Measurements from ENCODE around the gene SLC17A6. TPM values are rescaled to one million over a fixed set of nuclear protein-coding genes. Genes with fewer than 3 reads are reported as not detected.

SLC17A6 gene
- total and polyA plus RNA-seq, 4 donors, result not detected

- no peaks in the 10 kb centered on the region for H3K36me3 ChIP-seq (ENCODE audit: control insufficient read depth in 4 of 4, insufficient read depth in 3 of 4, low read depth in 1 of 4, low read length in 3 of 4)
- DNase-seq (ENCODE audit: low spot score), result no peak
- H3K4me3 ChIP-seq (ENCODE audit: low read depth in 1 of 3, low read length in 3 of 3), result no peak overlapping the region
- H3K9me3 ChIP-seq (ENCODE audit: control insufficient read depth in 4 of 4, low read length in 3 of 4), result peaks cover 0 to 4% (median 0%) of the 10 kb centered on the region in 4 donors
- H3K27ac ChIP-seq (ENCODE audit: low read depth in 1 of 2, low read length in 2 of 2), result no peak overlapping the region
- no peak for TF ChIP-seq RXRA (IDR thresholded peaks at IDR 0.05)
- TF ChIP-seq FOXA1 (IDR thresholded peaks at IDR 0.05), result no peak
- TF ChIP-seq, protein P1, sequence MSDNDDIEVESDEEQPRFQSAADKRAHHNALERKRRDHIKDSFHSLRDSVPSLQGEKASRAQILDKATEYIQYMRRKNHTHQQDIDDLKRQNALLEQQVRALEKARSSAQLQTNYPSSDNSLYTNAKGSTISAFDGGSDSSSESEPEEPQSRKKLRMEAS (IDR thresholded peaks at IDR 0.05), result no peak
- TF ChIP-seq FOXA2 (IDR thresholded peaks at IDR 0.05), result no peak
- TF ChIP-seq RAD21 (IDR thresholded peaks at IDR 0.05), result no peak
- no peak for TF ChIP-seq HNF4G (IDR thresholded peaks at IDR 0.05)
- peaks cover 0 to 3% (median 0%) of the 10 kb centered on the region in 4 donors for H3K4me1 ChIP-seq (ENCODE audit: control insufficient read depth in 4 of 4, insufficient read depth in 4 of 4, low read length in 3 of 4)
- peaks cover 0 to 30% (median 14%) of the 10 kb centered on the region in 4 donors for H3K27me3 ChIP-seq (ENCODE audit: control insufficient read depth in 4 of 4, insufficient read depth in 4 of 4, low read length in 3 of 4)
- WGBS, result 8% methylated on average over 25 of the region's 25 CpGs
- no peak overlapping the region for H3K9ac ChIP-seq (ENCODE audit: low read depth in 1 of 2, low read length in 2 of 2)
Measured at GRCh38 chr11:22342211-22343031, 4.2 kb downstream of the SLC17A6 start.

DNA sequence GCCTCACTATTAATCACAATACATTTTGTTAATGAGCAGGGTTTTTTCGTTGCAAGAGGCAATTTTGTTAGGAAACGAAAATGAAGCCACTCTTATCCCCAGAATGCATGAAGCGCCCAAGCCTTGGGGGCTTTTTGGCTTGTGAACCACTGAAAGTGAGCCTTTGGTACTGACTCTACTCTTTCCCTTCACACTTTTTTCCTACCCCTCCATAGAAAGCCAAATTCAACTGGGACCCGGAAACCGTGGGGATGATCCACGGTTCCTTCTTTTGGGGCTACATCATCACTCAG lies 4.8 kb downstream of the SLC17A6 start:
- TF ChIP-seq RXRA (IDR thresholded peaks at IDR 0.05) (no peak), FOXA2 (IDR thresholded peaks at IDR 0.05) (no peak), HNF4A (conservative IDR thresholded peaks at IDR 0.05) (no peak), FOXA1 (IDR thresholded peaks at IDR 0.05) (no peak), YY1 (IDR thresholded peaks at IDR 0.05) (no peak), RAD21 (IDR thresholded peaks at IDR 0.05) (no peak), JUND (IDR thresholded peaks at IDR 0.05) (no peak), GABPA (IDR thresholded peaks at IDR 0.05 in 1 of 2, conservative IDR thresholded peaks at IDR 0.05 in 1 of 2) (no peak), HNF4G (IDR thresholded peaks at IDR 0.05) (no peak), ATF3 (IDR thresholded peaks at IDR 0.05) (no peak), TAF1 (conservative IDR thresholded peaks at IDR 0.05) (no peak), SP1 (IDR thresholded peaks at IDR 0.05) (no peak), ZBTB33 (IDR thresholded peaks at IDR 0.05) (no peak), EGR1 (IDR thresholded peaks at IDR 0.05; ENCODE audit: low read depth in 2 of 2) (no peak), NR2F2 (IDR thresholded peaks at IDR 0.05) (no peak)
- TF ChIP-seq, protein P2, sequence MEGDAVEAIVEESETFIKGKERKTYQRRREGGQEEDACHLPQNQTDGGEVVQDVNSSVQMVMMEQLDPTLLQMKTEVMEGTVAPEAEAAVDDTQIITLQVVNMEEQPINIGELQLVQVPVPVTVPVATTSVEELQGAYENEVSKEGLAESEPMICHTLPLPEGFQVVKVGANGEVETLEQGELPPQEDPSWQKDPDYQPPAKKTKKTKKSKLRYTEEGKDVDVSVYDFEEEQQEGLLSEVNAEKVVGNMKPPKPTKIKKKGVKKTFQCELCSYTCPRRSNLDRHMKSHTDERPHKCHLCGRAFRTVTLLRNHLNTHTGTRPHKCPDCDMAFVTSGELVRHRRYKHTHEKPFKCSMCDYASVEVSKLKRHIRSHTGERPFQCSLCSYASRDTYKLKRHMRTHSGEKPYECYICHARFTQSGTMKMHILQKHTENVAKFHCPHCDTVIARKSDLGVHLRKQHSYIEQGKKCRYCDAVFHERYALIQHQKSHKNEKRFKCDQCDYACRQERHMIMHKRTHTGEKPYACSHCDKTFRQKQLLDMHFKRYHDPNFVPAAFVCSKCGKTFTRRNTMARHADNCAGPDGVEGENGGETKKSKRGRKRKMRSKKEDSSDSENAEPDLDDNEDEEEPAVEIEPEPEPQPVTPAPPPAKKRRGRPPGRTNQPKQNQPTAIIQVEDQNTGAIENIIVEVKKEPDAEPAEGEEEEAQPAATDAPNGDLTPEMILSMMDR (IDR thresholded peaks at IDR 0.05; ENCODE audit: low read depth, low read length, missing input control), result no peak
- TF ChIP-seq, protein P1 (IDR thresholded peaks at IDR 0.05), result no peak
- TF ChIP-seq, protein P3, sequence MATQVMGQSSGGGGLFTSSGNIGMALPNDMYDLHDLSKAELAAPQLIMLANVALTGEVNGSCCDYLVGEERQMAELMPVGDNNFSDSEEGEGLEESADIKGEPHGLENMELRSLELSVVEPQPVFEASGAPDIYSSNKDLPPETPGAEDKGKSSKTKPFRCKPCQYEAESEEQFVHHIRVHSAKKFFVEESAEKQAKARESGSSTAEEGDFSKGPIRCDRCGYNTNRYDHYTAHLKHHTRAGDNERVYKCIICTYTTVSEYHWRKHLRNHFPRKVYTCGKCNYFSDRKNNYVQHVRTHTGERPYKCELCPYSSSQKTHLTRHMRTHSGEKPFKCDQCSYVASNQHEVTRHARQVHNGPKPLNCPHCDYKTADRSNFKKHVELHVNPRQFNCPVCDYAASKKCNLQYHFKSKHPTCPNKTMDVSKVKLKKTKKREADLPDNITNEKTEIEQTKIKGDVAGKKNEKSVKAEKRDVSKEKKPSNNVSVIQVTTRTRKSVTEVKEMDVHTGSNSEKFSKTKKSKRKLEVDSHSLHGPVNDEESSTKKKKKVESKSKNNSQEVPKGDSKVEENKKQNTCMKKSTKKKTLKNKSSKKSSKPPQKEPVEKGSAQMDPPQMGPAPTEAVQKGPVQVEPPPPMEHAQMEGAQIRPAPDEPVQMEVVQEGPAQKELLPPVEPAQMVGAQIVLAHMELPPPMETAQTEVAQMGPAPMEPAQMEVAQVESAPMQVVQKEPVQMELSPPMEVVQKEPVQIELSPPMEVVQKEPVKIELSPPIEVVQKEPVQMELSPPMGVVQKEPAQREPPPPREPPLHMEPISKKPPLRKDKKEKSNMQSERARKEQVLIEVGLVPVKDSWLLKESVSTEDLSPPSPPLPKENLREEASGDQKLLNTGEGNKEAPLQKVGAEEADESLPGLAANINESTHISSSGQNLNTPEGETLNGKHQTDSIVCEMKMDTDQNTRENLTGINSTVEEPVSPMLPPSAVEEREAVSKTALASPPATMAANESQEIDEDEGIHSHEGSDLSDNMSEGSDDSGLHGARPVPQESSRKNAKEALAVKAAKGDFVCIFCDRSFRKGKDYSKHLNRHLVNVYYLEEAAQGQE (IDR thresholded peaks at IDR 0.05), result no peak
- 5% methylated on average over 6 of the region's 6 CpGs for WGBS

More for the DNA sequence above, 4.8 kb downstream of the SLC17A6 start:
- Histone ChIP-seq H3K4me1 (ENCODE audit: control insufficient read depth in 4 of 4, insufficient read depth in 4 of 4, low read length in 3 of 4) (peaks cover 0 to 3% (median 0%) of the 10 kb centered on the region in 4 donors), H3K9me3 (ENCODE audit: control insufficient read depth in 4 of 4, low read length in 3 of 4) (peaks cover 0 to 4% (median 0%) of the 10 kb centered on the region in 4 donors), H3K36me3 (ENCODE audit: control insufficient read depth in 4 of 4, insufficient read depth in 3 of 4, low read depth in 1 of 4, low read length in 3 of 4) (no peaks in the 10 kb centered on the region), H3K27me3 (ENCODE audit: control insufficient read depth in 4 of 4, insufficient read depth in 4 of 4, low read length in 3 of 4) (peaks cover 0 to 29% (median 12%) of the 10 kb centered on the region in 4 donors), H3K27ac (ENCODE audit: low read depth in 1 of 2, low read length in 2 of 2) (no peak overlapping the region), H3K4me3 (ENCODE audit: low read depth in 1 of 3, low read length in 3 of 3) (no peak overlapping the region), H3K9ac (ENCODE audit: low read depth in 1 of 2, low read length in 2 of 2) (no peak overlapping the region)
- no peak for DNase-seq (ENCODE audit: low spot score)

All from liver (tissue), 9 donors.